Mesothelial cell of epicardium (in vitro differentiated cells): ENCODE results near the gene CRYAB. TPM values are rescaled to one million over a fixed set of nuclear protein-coding genes. Genes with fewer than 3 reads are reported as not detected.
A peak's percentile ranks its signal among the peaks of the same experiment; 100 is the strongest.

Experiments used
- DNase-seq, 2 experiments: peaks; one replicate each; pipeline ENCODE4 v3.0.0; 2021; ENCODE audit warnings: low spot score in 2 of 2; ENCODE audit not compliant: unreplicated experiment in 2 of 2
- H3K27ac Mint-ChIP-seq: 2 replicates; pipeline ENCODE4 v1.8.0; 2021; ENCODE audit warnings: mixed read lengths
- H3K27me3 Mint-ChIP-seq: 2 replicates; pipeline ENCODE4 v1.8.0; 2021; ENCODE audit warnings: low read depth, mixed read lengths
- H3K36me3 Mint-ChIP-seq: 2 replicates; pipeline ENCODE4 v1.8.0; 2021; ENCODE audit warnings: mixed read lengths
- H3K4me1 Mint-ChIP-seq: 2 replicates; pipeline ENCODE4 v1.8.0; 2021; ENCODE audit warnings: mixed read lengths
- H3K4me3 Mint-ChIP-seq: 2 replicates; pipeline ENCODE4 v1.8.0; 2021; ENCODE audit warnings: mild to moderate bottlenecking, moderate library complexity, mixed read lengths
- H3K9me3 Mint-ChIP-seq: 2 replicates; pipeline ENCODE4 v1.8.0; 2021; ENCODE audit warnings: mixed read lengths
- CTCF ChIP-seq: fragments of 200-600 bp; sonication (generic); IDR thresholded peaks from one replicate; pipeline ENCODE4 v1.5.0; 2021; ENCODE audit warnings: antibody characterized with exemption; ENCODE audit not compliant: unreplicated experiment
- total RNA-seq: library from RNA; stranded (reverse); gene quantifications from 3 replicates; pipeline ENCODE4 v1.2.1, GENCODE V29; 2021

Gene CRYAB
- total RNA-seq, 1 donor from 2014 or later = 0.74 TPM

- no peaks in the 10 kb centered on the region for H3K9me3 Mint-ChIP-seq
- H3K4me1 Mint-ChIP-seq = peaks cover 12% of the 10 kb centered on the region
- peak overlapping the region; percentile 90 for H3K4me3 Mint-ChIP-seq
- H3K27me3 Mint-ChIP-seq = no peaks in the 10 kb centered on the region
- DNase-seq = no peak
- peak overlapping the region; percentile 100 for H3K27ac Mint-ChIP-seq
- peaks cover 8% of the 10 kb centered on the region for H3K36me3 Mint-ChIP-seq
- TF ChIP-seq CTCF = no peak
These were observed 32.0 kb downstream of the CRYAB start for GRCh38 chr11:111879637-111879960.

GRCh38 chr11:111878849-111879636, 32.5 kb downstream of the CRYAB start, which contains the start of the genes CFAP68 and FDXACB1:
CFAP68 (plus strand) TSS chr11:111879541; CDS start chr11:111879561, 20 bp downstream.
FDXACB1 (minus strand) TSS chr11:111879165; CDS start chr11:111879132, 33 bp downstream.
- H3K4me1 Mint-ChIP-seq = peaks cover 12% of the 10 kb centered on the region
- no peaks in the 10 kb centered on the region for H3K9me3 Mint-ChIP-seq
- peak; percentile 96 for TF ChIP-seq CTCF
- H3K27me3 Mint-ChIP-seq = no peaks in the 10 kb centered on the region
- H3K36me3 Mint-ChIP-seq = peaks cover 8% of the 10 kb centered on the region
- peak within 1 kb of the TSS; percentile 90 for H3K4me3 Mint-ChIP-seq
- DNase-seq = peak; percentile 94 to 97
- peak within 1 kb of the TSS; percentile 100 for H3K27ac Mint-ChIP-seq

- TF ChIP-seq CTCF = no peak
- H3K27ac Mint-ChIP-seq = peak overlapping the region; percentile 100
- no peaks in the 10 kb centered on the region for H3K27me3 Mint-ChIP-seq
- peaks cover 12% of the 10 kb centered on the region for H3K4me1 Mint-ChIP-seq
- no peaks in the 10 kb centered on the region for H3K9me3 Mint-ChIP-seq
- DNase-seq = no peak
- H3K4me3 Mint-ChIP-seq = peak overlapping the region; percentile 90
- H3K36me3 Mint-ChIP-seq = peaks cover 4% of the 10 kb centered on the region
These were observed 33.2 kb downstream of the CRYAB start for GRCh38 chr11:111878385-111878848.

- H3K27me3 Mint-ChIP-seq = no peaks in the 10 kb centered on the region
- peaks cover 11% of the 10 kb centered on the region for H3K4me1 Mint-ChIP-seq
- no peak for DNase-seq
- peak overlapping the region; percentile 86 for H3K4me3 Mint-ChIP-seq
- peaks cover 20% of the 10 kb centered on the region for H3K36me3 Mint-ChIP-seq
- H3K9me3 Mint-ChIP-seq = no peaks in the 10 kb centered on the region
- H3K27ac Mint-ChIP-seq = peak overlapping the region; percentile 84
- TF ChIP-seq CTCF = no peak
These were observed 39.8 kb downstream of the CRYAB start for GRCh38 chr11:111871693-111872161.

- peak within 1 kb of the TSS; percentile 86 for H3K4me3 Mint-ChIP-seq
- no peaks in the 10 kb centered on the region for H3K9me3 Mint-ChIP-seq
- peak within 1 kb of the TSS; percentile 84 for H3K27ac Mint-ChIP-seq
- TF ChIP-seq CTCF = no peak
- peak; percentile 57 to 85 for DNase-seq
- H3K27me3 Mint-ChIP-seq = no peaks in the 10 kb centered on the region
- peaks cover 25% of the 10 kb centered on the region for H3K36me3 Mint-ChIP-seq
- H3K4me1 Mint-ChIP-seq = peaks cover 11% of the 10 kb centered on the region
These were observed 40.5 kb downstream of the CRYAB start, which contains the start of gene ALG9 for GRCh38 chr11:111870886-111871692. ALG9 (minus strand) TSS chr11:111871581; CDS start chr11:111871482, 99 bp downstream.
